GM19397 (cell line): ENCODE results near the gene MVB12B.

ENCODE experiments used
- ATAC-seq: cut with Tn5 transposase; IDR thresholded peaks from one replicate; pipeline ENCODE4 v1.9.1; 2021; ENCODE audit warnings: mild to moderate bottlenecking, moderate library complexity; ENCODE audit not compliant: unreplicated experiment

The MVB12B gene

DNA sequence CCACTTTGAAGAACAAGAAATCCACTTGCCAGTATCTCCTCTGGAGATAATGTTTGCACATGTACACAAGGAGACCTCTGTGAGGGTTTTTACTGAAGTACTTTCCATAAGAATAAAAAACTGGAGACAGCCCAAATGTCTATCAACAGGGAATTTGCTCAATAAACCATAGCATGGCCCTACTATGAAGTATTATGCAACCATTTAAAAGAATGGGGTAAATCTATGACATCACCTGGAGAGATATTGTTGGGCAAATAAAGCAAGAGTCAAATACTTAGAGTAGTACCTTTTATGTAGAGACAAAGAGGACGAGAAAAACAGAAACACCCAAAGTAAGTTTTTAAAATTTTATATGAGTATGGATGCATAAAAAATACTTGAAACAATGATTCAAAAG, 23.9 kb upstream of the MVB12B start:
- ATAC-seq = no peak

GRCh38 chr9:126303488-126303887, 23.1 kb upstream of the MVB12B start:
- ATAC-seq = no peak

- no peak for ATAC-seq
Measured at GRCh38 chr9:126304207-126304970, 22.2 kb upstream of the MVB12B start.

- no peak for ATAC-seq
Measured at GRCh38 chr9:126304971-126305320, 21.7 kb upstream of the MVB12B start.

- no peak for ATAC-seq
Measured at GRCh38 chr9:126306071-126306647, 20.5 kb upstream of the MVB12B start.

GRCh38 chr9:126307322-126308061, 19.1 kb upstream of the MVB12B start:
- no peak for ATAC-seq

- ATAC-seq = no peak
Measured at GRCh38 chr9:126309427-126310189, 17.0 kb upstream of the MVB12B start.

DNA sequence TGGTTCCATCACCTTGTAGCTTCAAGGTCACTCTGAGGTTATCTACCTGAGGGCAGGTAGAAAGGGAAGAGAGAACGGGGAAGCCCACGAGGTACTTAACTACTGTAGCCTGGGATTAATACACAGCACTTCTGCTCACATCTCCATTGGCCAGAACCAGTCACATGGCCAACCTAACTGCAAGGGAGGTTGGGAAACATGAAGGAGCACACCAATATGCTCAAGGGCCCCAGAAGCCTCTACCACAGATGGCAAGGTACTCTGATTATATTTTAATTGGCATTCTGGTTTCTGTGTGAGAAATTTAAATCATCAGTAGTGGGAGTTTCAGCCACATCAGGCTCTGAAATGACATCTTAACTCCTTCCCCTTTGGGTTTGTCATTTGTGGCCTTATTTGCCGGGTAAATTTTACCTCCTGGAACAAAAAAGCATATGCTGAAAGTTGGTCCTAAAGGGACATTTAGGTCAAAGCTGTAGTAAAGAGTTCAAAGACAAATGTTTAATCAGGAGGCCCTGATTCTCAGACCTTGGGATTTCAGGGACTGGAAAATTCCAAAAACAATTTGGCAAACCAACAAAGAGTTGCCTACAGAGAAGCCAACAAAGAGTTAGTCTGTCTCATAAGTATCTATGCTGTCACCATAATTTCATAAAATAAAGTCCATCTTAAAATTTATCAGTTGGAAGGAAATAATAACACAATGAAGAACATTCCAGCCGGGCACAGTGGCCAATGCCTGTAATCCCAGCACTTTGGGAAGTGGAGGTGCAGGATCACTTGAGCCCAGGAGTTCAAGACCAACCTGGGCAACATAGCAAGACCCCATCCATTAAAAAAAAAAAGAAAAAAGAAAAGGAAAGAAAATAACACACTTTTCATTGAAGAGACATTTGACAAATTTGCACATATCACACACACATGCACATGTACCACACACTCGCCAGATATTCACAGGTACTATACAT, 13.8 kb upstream of the MVB12B start:
- ATAC-seq = no peak

- no peak for ATAC-seq
Measured at GRCh38 chr9:126316085-126316655, 10.5 kb upstream of the MVB12B start.

DNA sequence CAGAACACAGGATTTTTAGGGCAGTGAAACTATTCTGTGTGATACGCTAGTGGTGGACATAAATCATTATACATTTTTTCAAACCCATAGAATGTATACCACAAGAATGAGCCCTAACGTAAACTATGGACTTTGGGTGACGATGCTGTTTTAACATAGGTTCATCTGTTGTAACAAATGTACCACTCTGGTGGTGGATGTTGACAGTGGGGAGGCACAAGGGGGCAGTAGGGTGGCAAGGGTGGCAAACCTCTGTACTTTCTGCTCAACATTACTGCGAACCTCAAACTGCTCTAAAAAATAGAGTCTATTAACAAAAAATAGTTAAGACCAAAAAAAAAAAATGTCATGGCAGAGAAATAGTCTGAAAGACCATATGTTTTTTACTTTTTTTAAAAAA, 9.1 kb upstream of the MVB12B start:
- ATAC-seq = no peak

GRCh38 chr9:126318858-126319257, 7.8 kb upstream of the MVB12B start:
- ATAC-seq = no peak

DNA sequence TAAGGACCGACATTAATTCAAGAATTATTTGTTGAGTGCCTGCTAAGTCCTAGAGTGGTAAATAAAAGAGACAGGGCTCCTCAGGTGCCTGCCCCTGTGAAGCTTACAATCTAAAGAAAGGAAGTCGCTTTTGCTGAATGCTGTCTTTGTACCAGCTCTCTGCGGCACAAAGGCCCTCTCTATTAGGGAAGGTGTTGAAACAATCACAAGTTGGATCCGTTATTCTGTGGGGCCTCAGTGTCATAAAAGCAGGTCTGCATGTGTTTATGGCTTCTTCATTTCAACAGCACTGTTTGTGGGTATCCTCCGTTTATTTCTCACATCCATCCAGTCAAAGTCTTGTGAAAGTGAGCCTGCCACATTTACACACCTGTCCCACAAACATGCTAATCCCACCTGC, 7.0 kb upstream of the MVB12B start:
- no peak for ATAC-seq

DNA sequence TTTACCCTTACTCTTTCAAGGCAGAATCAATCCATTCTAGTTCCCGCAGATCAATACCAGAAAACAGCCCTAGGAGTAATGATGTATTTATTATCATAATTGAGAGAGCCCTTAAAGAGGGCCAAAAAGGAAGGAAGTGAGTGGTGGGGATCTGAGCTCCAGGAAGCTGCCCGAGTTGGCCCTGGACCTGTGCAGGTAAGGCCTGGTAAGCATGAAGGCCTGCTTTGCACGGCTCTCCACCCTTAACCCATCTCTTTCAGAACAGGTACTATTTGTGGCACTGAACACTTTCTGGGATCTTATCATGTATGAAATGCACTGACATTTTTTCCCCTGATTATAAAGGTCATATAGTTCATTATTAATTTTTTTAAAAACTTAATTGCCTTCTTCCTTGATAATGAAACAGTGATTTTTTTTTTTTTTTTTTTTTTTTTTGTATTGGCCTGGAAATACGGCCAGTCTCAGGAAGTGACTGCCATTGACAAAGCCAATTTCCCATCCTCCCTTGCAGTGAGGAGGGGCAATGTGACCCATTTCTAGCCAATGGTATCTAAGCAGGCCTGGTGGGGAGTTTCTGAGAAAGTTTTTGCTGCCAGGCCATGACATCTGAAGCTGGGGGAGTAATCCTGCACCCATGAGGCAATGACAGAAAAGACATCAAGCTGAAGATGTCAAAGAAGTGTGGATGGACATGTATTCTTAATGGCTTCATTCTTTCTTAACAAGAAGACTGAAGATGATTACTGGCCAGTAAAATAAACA, 6.3 kb upstream of the MVB12B start:
- ATAC-seq = no peak

DNA sequence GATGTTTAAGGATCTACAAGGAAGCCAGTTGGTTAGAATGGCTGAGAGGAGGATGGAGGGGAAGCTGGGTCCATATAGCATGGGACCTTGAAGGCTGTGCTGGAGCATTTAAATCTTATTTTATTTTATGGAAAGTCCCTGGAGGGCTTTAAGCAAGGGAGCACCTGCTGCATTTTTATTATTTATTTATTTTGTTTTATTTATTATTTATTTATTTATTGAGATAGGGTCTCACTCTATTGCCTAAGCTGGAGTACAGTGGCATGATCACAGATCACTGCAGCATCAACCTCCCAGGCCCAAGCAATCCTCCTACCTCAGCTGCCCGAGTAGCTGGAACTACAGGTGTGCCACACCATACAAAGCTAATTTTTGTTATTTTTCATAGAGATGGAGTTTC, 4.9 kb upstream of the MVB12B start:
- no peak for ATAC-seq

GRCh38 chr9:126325821-126326220, 808 bp upstream of the MVB12B start:
- ATAC-seq = no peak

DNA sequence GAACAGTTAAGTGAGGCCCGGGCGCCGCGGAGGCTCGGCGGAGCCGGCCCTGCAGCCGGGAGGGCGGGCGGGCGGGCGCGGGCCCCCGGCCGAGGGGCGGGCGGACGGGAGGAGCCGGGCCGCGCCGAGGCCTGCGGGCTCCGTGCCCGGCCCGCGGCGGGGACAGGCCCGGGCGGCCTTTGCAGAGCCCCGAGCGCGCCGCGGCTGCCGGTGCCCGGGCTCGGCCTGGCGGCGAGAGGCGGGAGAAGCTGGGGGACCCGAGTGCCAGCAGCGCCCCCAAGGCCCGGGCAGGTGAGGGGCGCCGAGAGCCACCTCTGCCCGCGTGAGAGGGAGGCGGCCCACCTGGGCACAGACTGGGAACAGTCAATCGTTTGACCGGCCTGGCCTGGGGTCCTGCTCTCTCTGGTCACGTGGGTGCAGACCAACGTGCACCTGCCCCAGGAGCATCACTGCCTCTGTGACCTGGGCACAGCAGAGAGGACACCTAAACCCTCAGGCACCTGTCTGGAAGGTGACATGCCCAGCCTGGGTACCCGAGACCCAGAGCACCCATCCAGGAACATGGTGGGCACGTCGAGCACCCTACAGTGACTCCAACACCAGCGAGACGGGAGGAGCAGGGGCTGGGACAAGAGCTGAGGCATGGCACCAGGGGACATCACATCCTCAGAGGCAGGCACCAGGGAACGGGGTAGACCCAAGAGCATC, 531 bp downstream of the MVB12B start:
- no peak for ATAC-seq

DNA sequence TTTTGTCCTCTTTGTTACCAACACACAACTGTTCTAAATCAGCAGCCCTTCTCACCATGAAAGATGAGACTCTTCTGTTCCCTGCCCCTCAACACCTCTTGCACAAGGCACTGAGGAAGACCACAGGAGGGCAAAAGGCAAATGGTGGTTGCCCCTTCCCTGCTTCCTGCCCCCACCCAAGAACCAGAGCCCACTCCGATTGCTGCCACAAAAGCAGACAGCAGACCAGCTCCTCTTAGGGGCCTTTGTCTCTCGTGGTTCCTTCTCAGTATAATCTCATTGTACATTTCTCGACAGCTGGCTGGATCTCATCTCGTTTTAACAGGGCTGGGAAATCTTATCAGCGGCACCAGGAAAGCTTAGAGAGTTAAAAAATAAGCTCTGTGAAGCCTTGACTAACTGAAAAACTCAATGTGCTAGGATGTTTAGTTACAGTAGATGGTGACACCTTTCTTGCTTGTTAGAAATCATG, 1.1 kb downstream of the MVB12B start:
- no peak for ATAC-seq

- ATAC-seq = no peak
Measured at GRCh38 chr9:126328407-126328806, 1.8 kb downstream of the MVB12B start.
